Measurements from ENCODE around the gene H6PD.

H6PD gene

GRCh38 chr1:9302745-9303524 lies 68.4 kb downstream of the H6PD start:
- DNase-seq = no peak

- DNase-seq = no peak
These were observed 69.3 kb downstream of the H6PD start for GRCh38 chr1:9303916-9304315.

GRCh38 chr1:9305216-9305615 lies 70.6 kb downstream of the H6PD start:
- DNase-seq = no peak

DNA sequence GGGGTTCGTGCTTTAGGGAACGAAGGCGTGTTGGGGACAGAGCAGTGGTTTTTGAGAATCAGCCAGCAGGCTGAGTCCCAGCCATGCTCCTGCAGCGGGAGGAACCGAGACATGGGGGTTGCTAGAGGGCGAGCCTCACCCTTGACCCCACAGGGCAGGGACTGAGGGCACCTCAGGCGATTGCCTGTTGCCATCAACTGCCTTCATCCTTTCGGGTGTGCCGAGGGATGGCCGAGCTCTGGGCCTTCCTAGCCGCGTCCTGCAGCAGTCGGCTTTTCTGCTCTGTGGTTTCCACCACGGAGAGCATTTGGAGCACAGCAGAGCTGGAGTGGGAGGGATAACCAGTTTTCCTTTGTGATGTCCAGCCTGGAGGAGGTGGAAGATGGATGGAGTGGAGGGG lies 71.4 kb downstream of the H6PD start:
- no peak for DNase-seq

GRCh38 chr1:9307303-9307702 lies 72.7 kb downstream of the H6PD start:
- DNase-seq = no peak

DNA sequence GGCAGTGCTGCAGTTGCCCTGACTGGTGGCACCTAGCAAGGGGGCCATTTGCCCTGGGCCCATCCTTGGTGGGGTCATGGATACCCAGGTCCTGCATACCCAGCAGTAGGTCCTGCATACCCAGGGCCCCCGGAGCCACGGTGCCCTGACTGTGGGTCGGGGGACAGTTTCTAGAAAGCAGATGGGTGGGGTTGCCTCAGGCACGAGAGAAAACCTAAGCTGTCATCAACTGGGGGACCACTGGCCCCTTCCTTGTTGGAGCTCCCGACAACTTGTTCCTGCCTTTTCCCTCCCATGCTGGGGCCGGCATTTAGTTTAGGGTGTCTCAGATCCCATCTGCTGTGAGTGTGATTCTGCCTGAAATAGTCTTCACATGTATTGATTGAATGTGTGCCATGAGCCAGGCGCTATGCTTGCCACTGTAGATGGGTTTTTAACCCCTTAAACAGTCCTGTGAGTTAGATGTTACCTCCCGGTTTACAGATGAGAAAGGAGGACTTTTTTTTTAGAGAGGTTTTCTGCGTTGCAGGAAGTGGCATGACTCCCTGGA lies 73.7 kb downstream of the H6PD start:
- no peak for DNase-seq

DNA sequence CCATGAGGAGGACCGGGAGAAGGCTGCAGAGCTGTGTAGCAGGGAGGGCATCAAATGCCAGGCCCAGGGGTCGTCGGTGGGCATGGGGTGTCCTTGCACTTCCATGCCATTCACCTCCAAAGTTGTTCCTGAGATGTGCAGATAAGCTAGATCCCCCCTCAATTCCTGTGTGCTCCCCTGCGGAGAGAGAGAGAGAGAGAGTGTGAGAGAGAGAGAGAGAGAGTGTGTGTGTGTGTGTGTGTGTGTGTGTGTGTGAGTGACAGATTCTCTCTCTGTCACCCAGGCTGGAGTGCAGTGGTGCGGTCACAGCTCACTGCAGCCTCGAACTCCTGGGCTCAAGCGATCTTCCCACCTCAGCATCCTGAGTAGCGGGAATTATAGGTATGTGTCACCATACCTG lies 74.5 kb downstream of the H6PD start:
- DNase-seq = no peak

DNA sequence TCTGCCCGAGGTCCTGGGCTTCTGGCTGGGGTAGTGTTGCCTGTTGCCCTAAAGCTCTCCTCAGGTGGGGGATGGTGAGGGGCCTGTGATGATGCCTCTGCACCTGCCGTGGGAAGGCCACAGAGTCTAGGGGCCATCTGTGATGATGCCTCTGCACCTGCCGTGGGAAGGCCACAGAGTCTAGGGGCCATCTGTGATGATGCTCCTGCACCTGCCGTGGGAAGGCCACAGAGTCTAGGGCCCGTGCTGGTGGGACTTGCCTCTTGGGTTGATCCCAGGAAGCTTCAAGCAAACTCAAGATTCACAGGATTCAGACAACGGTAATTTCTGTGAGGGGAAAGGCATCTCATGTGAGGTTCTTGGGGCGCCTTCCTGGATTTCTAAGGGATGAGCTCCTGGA lies 75.4 kb downstream of the H6PD start:
- DNase-seq = no peak

DNA sequence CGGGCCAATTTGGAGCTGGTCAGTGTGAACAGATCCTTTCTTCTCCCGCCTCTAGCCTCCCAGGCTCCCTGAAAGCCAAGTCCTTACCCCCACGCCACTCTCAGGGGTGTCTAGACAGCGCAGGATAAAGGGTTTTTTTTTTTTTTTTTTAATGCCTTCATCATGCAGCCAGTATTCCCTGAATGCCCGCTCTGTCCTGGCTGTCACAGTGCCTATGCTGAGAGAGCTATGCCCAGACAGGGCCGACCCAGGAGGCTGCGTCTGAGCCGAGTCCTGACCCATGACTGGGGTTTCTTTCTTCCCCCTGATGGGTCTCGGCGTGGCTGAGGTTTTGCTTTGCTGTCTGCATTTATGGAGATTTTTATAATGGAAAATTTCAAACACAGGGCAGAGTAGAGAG lies 76.5 kb downstream of the H6PD start:
- DNase-seq = no peak

- no peak for DNase-seq
These were observed 76.9 kb downstream of the H6PD start for GRCh38 chr1:9311479-9311878.

GRCh38 chr1:9312168-9312720 lies 77.7 kb downstream of the H6PD start:
- no peak for DNase-seq

DNA sequence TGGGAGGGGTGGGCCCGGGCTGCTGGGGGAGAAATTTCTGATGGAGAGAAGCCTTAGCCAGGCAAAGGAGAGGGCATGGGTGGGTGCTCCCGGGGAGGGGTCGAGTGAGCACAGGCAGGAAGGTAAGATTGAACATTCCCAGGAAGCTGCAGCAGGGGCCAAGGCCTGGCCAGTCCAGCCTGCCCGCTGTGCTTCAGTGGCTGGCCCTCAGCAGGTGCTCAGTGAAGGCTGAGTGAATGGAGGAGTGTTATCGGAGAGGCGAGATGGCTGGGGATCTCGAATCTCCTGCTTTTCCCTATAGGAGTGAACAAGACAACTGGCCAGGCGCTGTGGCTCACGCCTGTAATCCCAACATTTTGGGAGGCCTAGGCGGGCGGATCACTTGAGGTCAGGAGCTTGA lies 79.0 kb downstream of the H6PD start:
- no peak for DNase-seq

- DNase-seq = no peak
These were observed 79.5 kb downstream of the H6PD start for GRCh38 chr1:9314111-9314510.

DNA sequence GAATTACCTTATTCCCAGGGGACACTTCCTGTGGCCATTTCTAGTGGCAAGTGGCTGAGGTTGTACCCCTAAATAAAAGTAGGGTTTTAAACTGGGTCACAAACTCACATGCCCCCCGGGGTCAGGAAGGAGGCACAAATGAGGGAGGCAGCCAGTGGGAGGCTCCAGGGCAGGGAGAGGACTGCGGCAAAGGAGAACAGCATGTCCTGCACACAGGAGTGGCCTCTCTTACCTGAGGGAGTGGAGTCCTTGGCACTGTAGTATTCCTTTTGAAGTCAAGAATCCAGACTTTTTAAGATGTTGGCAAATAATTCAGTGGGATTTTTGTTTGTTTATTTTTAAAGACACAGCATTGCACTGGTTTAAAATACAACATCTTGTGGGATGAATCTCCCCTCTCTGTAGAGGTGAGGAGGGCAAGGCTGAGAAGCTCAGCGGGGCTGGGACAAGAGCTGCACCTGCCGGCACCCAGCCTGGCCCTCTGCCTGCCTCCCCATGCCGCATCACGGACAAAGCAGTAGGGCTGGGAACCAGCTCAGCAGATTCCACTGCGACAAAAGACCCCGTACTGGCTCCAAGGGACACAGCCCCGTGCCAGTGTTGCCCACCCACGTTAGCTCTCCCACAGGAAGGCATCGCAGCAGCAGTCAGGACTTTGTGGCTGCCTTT lies 80.3 kb downstream of the H6PD start:
- DNase-seq = no peak

DNA sequence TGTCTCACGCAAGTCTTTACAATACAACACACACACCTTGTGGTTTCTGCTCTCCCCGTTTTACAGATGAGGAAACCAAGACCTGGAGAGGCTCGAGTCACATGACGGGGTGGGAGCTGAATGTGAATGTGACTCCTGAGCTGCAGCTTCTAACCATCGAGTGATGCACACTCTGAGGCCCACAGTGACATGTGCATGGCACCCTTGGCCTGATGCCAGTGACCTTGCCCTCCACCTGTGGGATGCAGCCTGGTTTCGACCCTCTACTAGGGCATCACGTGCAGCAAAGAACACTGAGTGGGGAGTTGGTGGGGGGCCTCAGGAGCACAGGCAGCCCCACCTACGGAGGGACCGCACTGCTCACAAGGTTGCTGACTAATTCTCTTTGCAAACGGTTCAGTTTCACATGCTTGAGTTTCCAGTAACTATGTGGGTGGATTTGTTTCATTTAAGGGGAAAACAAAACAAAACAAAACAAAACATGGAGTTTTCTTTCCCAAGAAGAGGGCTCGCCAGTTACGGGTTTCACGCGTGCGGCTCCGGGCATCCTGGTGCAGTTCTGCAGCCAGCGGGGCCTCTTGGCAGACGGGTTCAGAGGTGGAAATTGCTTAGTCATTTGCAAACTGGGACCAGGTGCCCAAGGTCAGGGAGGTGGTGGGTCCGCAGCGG lies 81.0 kb downstream of the H6PD start:
- DNase-seq = no peak

DNA sequence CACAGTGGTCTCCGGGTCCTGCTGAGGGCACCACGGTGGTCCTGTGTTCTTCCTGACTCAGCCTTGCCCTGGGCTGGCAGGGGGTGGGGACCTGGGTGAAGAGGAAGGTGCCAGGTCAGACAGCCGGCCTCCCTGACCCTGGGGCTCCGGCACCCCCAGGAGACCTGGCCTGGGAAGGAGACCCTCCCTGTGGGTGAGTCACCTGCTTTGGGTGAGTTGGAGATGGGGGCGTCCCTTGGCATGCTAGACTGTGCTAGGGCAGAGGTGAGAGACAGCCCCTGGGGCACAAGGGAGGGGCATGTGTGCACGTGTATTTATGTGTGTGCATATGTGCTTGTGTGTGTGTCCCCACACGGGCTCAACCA lies 81.5 kb downstream of the H6PD start:
- DNase-seq = no peak

DNA sequence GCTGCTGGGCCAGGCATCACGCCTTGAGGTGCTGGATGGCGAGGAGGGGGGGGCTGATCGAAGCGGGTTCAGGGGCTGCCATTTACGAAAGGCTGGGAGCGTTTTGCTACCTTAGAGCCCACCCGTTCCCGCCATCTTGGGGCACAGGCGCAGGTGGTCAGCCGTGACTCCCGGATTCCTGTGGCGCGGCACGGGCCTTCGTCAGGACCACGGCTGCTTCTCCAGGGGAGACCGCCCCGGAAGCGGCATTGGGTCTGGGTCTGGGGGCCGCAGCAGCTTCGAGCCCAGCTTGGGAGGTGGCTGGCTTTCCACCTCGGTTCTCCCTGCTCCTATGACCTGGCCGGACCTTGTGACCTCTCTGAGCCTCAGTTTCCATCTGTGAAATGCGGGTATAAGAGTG lies 81.9 kb downstream of the H6PD start:
- DNase-seq = no peak

- DNase-seq = no peak
These were observed 82.5 kb downstream of the H6PD start for GRCh38 chr1:9317072-9317471.

DNA sequence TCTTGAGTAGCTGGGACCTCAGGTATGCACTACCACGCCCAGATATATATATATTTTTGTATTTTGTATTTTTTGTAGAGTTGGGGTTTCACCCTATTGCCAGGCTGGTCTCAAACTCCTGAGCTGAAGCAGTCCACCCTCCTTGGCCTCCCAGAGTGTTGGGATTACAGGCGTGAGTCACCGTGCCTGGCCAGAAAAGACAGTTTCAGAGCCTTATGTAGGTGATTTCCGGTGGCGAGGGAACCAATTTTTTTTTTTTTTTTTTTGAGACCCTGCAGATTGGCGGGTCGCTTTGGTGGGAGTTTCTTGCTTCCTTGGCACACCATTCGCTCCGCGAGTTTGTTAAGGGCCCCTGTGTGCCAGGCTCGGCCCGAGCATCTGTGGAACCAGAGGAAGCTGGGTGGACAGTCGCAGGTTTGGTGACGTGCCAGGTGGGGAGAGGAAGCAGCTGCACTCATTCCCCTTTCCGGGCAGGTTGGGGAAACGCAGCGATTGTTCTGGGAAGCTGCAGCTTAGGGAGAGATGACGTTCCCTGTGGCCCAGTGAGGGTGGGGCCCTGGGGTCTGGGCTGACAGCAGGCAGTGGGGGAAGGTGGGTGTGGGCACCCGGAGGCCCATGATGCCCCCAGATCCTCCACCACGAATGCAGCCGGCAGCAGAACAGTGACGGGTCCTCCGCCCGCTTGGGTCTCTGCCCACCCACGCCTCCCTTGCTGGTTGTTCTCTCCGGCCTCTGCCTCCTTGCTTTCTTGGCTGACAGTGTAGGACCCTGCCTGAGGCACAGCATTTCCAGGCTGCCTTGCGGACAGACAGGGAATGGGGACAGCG lies 83.2 kb downstream of the H6PD start:
- DNase-seq = peak; percentile 63

- DNase-seq = no peak
These were observed 84.7 kb downstream of the H6PD start for GRCh38 chr1:9319208-9319788.

DNA sequence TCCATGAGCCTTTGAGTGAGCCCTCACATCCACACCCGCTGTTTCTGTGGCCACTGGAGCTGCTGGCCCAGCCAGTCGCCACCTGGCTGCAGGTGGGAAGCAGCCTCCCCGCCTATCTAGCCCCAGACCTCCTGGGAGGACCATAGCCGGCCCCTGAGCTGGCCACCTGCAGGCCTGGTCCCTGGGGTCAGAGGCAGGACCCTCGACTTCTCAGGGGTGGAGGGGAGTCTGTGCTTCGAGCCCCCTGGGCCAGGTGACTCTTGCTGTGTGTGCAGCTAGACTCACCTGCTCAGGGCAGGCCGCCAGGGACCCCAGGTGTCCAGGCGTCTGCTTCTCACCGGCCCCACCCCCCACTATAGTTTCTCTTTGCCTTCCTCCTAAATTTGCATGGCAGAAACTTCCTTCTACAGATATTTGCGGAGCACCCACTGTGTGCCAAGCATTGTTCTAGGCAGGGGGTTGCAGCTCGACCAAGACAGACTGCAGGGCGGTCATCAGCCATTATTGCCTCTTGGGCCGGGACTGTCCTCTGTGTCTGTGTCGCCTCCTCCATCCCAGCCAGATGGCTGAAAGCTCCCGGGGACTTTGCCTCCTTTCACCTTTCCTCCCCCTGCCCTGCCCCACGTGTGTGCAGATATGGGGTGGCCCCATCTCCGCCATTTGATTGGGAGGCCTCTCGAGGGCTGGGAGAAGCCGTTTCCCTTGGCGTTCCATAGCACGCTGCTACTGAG lies 85.4 kb downstream of the H6PD start:
- peak; percentile 32 for DNase-seq
